Fibroblast of the aortic adventitia (primary cell): ENCODE results near the gene SLC12A2. TPM values are rescaled to one million over a fixed set of nuclear protein-coding genes. Genes with fewer than 3 reads are reported as not detected.

Source experiments
- DNase-seq: peaks from one replicate; pipeline ENCODE4 v3.0.0-alpha.2; 2010; ENCODE audit warnings: low read depth
- H3K4me3 ChIP-seq: 2 replicates; pipeline ENCODE4 v1.5.1; 2011; ENCODE audit warnings: low read depth, mild to moderate bottlenecking, control low read depth, low read length, moderate library complexity
- CTCF ChIP-seq: IDR thresholded peaks from 2 replicates; pipeline ENCODE4 v1.5.1; 2011; ENCODE audit warnings: mild to moderate bottlenecking, low read length, control low read depth, inconsistent platforms; ENCODE audit not compliant: insufficient read depth
- total RNA-seq: library from RNA; depleted of rRNA; stranded (reverse); fragments of >200 nt; gene quantifications from 2 replicates; pipeline ENCODE4 v1.2.3, GENCODE V29; 2012; ENCODE audit warnings: low replicate concordance

The SLC12A2 gene
- total RNA-seq, 1 donor = 51.9 TPM

- H3K4me3 ChIP-seq = no peak overlapping the region
- DNase-seq = no peak
- no peak for TF ChIP-seq CTCF
These were observed 40.4 kb downstream of the SLC12A2 start for GRCh38 chr5:128123936-128124335.

- no peak for DNase-seq
- no peak for TF ChIP-seq CTCF
These were observed 42.7 kb downstream of the SLC12A2 start for GRCh38 chr5:128126241-128126640.

GRCh38 chr5:128132499-128132898, 48.9 kb downstream of the SLC12A2 start:
- DNase-seq = no peak
- no peak for TF ChIP-seq CTCF
- no peak overlapping the region for H3K4me3 ChIP-seq

More at GRCh38 chr5:128126241-128126640, 42.7 kb downstream of the SLC12A2 start:
- H3K4me3 ChIP-seq = no peak overlapping the region

- H3K4me3 ChIP-seq = no peak overlapping the region
- DNase-seq = no peak
- TF ChIP-seq CTCF = no peak
These were observed 51.7 kb downstream of the SLC12A2 start for GRCh38 chr5:128135286-128135685.

- TF ChIP-seq CTCF = no peak
- no peak for DNase-seq
- no peak overlapping the region for H3K4me3 ChIP-seq
These were observed 60.3 kb downstream of the SLC12A2 start for GRCh38 chr5:128143911-128144310.

GRCh38 chr5:128144491-128144890, 60.9 kb downstream of the SLC12A2 start:
- H3K4me3 ChIP-seq = no peak overlapping the region
- no peak for DNase-seq
- no peak for TF ChIP-seq CTCF

- no peak for TF ChIP-seq CTCF
- DNase-seq = peak; percentile 12
These were observed 63.1 kb downstream of the SLC12A2 start for GRCh38 chr5:128146671-128147070.

More at GRCh38 chr5:128146671-128147070, 63.1 kb downstream of the SLC12A2 start:
- H3K4me3 ChIP-seq = no peak overlapping the region
